GM12873 (cell line): Measurements from ENCODE around the gene UBXN7.

ENCODE experiments used
- TF ChIP-seq, protein P1 (sequence below): IDR thresholded peaks from 2 replicates; pipeline ENCODE4 v1.5.1; 2012; ENCODE audit warnings: low read depth, mild to moderate bottlenecking, moderate library complexity, low read length, control low read depth; ENCODE audit not compliant: insufficient read depth; ENCODE audit errors: missing control alignments

Gene UBXN7

GRCh38 chr3:196378146-196378841, 53.9 kb downstream of the UBXN7 start:
- TF ChIP-seq, protein P1, sequence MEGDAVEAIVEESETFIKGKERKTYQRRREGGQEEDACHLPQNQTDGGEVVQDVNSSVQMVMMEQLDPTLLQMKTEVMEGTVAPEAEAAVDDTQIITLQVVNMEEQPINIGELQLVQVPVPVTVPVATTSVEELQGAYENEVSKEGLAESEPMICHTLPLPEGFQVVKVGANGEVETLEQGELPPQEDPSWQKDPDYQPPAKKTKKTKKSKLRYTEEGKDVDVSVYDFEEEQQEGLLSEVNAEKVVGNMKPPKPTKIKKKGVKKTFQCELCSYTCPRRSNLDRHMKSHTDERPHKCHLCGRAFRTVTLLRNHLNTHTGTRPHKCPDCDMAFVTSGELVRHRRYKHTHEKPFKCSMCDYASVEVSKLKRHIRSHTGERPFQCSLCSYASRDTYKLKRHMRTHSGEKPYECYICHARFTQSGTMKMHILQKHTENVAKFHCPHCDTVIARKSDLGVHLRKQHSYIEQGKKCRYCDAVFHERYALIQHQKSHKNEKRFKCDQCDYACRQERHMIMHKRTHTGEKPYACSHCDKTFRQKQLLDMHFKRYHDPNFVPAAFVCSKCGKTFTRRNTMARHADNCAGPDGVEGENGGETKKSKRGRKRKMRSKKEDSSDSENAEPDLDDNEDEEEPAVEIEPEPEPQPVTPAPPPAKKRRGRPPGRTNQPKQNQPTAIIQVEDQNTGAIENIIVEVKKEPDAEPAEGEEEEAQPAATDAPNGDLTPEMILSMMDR: no peak

GRCh38 chr3:196377321-196377720, 54.9 kb downstream of the UBXN7 start:
- TF ChIP-seq, protein P1: no peak

DNA sequence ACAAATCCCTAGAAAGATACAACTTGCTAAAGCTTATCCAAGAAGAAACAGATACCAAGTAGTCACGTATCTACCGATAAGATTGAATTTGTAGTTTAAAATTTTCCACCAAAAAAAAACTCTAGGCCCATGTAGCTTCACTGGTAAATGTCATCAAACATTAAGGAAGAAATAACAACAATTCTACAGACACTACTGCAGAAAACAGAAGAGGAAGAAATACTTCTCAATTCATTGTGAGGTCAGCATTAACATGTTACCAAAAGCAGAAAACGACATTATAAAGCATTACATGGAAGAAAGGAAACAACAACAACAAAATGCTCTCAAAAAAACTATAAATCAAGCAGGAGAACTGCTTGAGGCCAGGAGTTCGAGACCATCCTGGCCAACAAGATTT, 66.5 kb downstream of the UBXN7 start:
- TF ChIP-seq, protein P1: no peak

DNA sequence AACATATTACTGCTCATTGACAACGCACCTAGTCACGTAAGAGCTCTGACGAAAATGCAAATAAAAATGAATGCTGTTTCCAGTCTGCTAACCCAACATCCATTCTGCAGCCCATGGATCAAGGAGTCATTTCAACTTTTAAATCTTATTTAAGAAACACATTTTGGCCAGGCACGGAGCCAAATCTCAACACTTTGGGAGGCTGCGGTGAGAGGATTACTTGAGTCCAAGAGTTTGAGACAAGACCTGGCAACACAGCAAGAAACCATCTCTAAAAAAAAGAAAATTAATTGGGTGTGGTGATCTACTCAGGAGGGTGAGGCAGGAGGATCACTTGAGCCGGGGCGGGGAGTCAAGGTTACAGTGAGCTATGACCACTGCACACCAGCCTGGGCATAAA, 71.6 kb downstream of the UBXN7 start:
- TF ChIP-seq, protein P1: no peak

DNA sequence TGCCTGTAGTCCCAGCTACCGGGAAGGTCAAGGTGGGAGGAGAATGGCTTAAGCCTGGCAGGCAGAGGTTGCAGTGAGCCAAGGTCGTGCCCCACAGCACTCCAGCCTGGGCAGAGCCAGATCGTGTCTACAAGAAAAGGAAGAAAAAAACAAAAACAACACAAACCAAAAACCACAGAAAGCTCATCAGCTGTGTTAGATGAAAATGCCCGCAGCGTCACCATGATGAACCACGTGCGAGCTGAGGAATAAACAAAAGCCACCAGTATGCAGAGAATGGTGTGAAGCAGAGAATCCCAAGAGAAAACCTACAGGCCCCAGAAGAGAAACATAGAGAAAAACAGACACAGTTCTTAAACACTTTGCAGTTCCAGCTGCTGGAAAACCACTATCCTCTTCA, 74.3 kb downstream of the UBXN7 start:
- TF ChIP-seq, protein P1: no peak

GRCh38 chr3:196356556-196356955, 75.7 kb downstream of the UBXN7 start:
- TF ChIP-seq, protein P1: no peak

GRCh38 chr3:196355668-196356067, 76.6 kb downstream of the UBXN7 start:
- TF ChIP-seq, protein P1: no peak
